NCI-H2227 (cell line): ENCODE results near the gene PLXDC2.
"Not testable (repeated sequence)": the region's sequence is repeated elsewhere in the genome, so short reads cannot be mapped to it uniquely, and the experiment has no call there.

Experiments used
- DNase-seq: peaks from one replicate; lab custom pipeline; 2025; ENCODE audit not compliant: unreplicated experiment; lab: John Stamatoyannopoulos, UW

Gene PLXDC2

DNA sequence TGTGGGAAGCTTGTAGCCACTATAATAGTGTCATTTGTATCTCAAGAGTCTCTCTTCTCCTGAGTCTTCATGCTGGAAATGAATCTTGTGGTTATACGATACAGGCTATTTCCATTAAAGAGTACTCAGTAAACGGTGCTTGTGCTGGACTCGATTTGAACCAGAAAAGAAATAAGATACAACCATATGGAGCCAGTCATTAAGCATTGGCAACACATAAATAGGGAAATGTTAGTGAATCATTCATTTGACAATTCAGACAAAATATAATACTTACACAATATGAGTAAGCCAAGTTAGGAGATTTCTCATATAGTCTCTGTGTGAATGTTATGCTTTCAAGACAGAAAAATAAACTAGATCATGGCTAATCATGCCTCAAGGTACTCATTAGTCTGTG, 356.8 kb downstream of the PLXDC2 start:
- DNase-seq: no peak

DNA sequence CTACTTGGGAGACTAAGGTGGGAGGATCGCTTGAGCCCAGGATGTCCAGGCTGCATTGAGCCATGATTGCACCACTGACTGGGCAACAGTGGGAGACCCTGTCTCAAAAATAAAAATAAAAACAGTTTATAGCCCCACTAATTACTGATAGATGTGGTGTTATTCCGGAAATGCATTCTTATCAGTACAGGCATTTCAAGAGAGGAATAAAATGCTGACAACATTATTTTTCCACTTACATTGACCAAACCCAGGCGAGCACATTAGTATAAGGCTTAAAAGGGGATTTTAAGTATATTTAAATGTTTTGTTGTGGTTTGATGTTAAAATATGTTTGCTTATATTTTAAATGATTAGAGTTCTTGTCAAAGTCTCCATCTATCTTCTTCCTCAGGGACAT, 359.5 kb downstream of the PLXDC2 start:
- no peak for DNase-seq

DNA sequence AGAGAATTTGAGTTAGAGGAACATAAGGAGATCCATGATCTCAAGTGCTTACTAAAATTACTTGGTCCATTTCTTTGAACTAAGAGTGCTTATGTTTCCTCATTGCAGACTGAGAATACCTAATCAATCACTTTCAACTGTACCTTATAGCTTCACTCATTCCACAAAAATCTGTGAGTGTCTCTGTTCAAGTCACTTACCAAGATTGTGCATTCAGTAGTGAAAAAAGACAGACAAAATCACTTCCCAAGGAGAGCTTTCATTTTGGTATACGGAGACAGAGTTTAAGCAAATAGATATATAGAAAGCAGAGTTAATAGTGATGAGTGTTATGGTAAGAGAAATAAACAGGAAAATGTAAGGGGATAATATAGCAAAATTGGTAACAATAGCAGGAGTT, 364.5 kb downstream of the PLXDC2 start:
- no peak for DNase-seq

DNA sequence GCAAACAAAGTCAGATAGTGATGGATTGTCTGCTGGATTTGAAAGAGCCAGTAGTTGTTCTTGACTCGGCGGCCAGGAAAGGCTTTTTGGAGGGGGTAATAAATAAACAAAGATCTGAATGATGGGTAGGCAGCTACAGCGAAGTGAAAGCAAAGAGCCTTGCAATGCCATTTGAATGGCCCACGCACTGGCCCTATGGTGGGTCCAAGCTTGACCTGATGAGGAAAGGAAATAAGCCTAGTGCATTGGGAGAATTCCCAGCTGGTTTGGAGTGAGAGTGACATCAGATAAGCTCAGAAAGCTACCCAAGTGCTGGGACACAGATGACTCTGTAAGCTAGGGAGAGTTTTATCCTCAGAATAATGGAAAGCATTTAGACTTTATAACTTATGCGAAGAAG, 365.2 kb downstream of the PLXDC2 start:
- DNase-seq: no peak

DNA sequence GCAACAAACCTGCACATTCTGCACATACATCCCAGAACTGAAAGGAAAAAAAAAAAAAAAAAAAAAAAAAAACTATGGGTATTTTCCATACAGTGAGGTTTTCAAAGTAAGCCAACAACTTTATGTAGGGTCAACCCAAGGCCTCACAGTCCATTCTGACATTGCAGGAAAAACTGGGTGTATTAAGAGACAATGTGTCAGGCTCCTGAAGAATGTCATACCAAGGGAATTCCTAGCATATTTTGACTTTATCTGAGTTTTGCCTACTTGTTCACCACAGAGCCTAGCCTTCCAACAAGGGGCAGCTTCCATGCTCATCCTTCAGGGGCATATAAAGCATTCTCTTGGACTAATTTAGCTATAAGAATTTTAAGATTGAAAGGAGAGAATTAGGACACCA, 368.9 kb downstream of the PLXDC2 start:
- no peak for DNase-seq

DNA sequence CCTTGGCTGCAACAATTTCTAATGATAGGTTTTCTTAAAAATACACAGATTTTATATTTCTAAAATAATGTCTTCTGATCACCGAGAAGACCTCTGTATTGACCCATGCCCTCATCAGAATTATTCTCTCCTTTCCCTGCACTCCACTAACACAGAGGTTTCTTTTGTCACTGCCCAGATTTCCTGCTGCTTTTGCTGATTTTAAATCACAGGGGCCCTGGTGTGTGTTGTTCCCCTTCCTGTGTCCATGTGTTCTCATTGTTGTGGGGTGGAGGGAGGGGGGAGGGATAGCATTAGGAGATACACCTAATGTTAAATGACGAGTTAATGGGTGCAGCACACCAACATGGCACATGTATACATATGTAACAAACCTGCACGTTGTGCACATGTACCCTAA, 375.2 kb downstream of the PLXDC2 start:
- not testable (repeated sequence) for DNase-seq

DNA sequence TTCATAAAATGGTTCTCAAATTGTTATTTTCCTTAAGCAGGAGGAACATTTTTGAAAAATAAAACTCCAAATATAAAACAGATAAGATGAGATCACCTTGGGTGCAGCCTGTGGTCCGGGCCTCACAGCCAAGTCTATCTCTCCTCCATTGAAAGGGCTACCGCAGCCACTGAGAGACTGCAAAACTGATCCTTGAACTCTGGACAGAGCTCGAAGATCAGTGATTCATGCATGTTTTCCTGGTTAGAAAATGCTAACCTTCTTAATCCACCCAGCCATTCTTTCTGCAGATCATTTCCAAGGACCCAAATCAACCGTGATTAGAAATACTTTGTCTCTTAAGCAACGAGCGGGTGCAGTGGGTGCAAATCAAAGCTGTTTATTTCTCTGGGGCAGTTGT, 378.8 kb downstream of the PLXDC2 start:
- no peak for DNase-seq

DNA sequence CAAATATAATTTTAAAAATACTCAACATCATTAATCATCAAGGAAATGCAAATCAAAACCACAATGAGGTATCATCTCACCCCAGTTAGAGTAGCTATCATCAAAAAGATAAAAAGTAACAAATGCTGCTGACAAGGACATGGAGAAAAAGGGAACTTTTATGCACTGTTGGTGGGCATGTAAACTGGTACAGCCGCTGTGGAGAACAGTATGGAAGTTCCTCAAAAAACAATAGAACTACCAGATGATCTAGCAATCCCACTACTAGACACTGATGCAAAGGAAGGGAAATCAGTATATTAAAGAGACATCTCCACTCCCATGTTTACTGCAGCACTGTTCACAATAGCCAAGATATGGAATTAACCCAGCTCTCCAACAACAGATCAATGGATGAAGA, 384.5 kb downstream of the PLXDC2 start:
- DNase-seq: no peak

DNA sequence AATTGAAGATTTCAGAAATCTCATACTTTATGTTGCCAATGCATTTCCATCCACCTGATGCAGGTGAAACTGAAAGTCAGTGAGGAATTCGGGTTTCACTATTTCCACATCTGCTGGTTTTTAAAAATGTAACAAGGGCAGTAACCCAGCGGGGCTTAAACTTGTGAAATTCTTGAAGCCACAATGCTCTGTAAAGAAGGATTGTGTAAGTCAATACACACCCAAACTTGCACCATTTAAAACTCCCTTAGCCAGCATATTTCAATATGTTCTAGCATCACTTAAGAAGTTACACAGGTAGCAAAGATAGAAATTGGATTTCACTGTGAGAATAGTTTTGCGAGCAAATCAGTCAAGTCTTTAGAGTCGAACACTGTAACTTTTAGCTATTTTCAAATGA, 386.1 kb downstream of the PLXDC2 start:
- no peak for DNase-seq

DNA sequence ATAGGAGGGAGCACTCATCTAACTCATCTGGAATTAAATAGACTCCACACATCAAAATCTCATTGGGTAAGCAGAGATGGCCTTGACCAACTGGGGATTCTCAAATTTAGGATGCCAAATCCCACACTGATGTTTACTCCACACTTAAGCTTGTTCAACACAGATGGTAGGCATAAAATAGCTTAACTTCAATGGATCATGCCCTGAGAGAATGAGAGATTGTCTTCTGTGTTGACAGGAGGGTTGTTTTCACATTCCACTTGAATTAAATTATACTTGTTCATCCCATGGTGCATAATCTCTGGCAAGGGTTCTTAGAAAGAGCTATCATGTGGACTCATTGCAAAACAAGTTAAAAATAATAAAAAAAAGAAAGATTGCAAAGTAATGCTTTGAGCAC, 391.4 kb downstream of the PLXDC2 start:
- no peak for DNase-seq

DNA sequence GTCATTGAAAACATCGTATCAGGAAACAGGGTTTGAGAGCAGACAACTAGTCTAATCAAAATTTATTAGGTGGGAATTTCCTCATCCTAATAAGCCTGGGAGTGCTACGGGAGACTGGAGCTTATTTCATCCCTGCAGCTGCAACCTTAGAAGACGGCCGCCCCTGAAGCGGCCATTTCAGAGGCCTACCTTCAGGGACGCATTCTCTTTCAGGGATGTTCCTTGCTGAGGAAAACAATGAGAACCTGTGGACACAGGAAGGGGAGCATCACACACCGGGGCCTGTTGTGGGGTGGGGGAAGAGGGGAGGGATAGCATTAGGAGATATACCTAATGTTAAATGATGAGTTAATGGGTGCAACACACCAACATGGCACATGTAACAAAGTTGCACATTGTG, 392.9 kb downstream of the PLXDC2 start:
- not testable (repeated sequence) for DNase-seq

DNA sequence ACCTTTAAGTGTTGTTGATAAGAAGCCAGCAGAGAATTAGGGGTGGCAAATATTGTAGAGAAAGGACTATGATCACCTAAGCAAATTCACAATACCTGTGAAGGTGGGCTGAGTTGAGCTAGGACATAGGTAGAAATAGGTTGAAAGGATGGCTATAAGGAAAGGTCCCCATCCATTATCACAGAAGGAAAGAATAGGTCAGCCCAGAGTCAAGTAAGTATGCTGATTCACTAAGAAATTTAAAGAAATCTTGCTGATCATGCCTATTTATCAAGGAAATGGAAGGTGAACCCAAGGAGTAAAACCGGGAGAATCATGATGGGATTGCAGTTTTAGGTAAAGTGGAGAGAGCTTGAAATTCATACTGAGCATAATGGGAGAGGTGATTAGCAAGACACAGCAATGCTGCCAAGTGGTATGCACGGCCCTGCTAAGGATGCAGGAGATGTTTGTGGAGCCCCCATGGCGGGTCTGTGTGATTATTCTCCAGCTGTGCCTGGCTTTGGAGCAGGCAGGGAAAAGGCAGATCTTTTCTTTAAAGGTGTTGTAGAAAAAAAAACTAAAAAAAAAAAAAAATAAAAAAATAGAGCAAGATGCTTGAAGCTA, 399.4 kb downstream of the PLXDC2 start:
- no peak for DNase-seq

DNA sequence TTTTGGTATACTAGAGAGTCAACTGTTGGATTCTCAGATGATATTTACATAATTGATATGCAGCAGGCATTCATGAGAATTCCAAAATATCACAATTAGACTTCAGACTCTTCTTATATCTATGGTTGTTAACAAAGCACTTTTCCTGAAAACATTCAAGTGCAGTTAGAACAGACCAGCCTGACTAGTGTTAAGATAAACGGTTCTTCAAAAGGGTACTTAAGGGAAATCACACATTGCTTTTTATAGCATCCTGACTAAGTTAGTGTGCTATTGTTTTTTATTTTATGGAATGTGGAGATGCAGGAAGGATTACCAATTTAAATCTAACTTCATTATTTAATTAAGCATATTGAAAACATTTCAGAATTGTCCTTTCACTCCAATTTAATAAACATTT, 405.1 kb downstream of the PLXDC2 start:
- DNase-seq: no peak

DNA sequence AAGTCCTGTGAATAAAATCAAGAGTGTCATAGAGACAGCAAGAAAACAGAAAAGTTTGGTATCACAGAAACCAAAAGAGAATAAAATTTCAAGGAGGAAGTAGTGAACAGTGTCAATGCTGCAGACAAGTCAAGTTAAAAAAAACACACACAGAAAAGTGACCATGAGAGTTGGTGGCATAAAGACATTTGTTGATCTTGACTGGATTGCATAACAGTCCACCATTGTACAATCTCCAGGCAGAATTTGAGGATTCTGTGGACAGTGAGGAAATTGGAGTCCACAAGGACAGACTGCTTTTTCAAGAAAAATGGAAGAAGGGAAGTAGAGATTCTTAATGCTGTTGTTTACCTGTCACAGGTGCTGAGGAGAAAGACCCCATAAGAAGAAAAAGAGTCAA, 412.5 kb downstream of the PLXDC2 start:
- no peak for DNase-seq

DNA sequence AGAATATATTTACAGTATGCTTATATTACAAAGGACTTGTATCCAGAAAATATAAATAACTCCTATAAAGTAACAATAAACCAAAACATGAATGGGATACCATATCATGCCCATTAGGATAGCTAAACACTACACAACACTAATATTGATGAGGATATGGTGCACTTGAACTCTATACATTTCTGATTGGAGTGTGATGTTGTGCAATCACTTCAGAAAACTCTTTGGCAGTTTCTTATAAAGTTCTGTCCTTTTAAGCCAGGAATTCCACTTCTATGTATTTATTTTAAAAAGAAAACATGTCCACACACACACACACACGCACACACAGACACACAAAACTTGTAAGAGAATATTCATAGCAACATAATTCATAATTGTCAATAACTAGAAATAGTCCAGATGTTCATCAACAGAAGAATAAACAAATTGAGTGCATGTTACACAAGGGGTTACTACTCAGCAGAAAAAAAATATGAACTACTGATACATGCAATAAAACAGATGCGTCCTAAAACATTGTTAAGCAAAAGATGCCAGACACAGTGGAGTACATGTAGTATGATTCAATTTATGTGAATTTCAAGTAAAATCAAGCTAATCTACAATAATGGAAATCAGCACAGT, 416.0 kb downstream of the PLXDC2 start:
- no peak for DNase-seq

DNA sequence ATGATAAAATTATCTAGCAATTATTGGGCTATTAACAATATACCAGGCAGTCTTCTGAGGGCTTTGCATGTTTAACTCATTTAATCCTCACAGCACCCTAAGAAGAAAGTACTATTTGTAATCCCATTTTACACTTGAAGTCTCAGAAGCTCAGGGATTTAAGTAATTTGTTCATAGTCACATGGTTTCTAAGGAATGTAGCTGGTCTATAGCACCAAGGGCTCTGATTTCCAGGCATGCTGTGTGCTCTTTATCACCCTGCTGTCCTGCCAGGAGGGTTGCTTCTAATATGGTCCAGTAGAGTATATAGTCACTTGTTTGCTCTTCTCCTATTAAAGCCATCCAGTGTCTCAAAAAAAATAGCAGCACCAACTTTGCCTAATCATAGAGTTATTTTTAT, 417.2 kb downstream of the PLXDC2 start:
- DNase-seq: no peak

DNA sequence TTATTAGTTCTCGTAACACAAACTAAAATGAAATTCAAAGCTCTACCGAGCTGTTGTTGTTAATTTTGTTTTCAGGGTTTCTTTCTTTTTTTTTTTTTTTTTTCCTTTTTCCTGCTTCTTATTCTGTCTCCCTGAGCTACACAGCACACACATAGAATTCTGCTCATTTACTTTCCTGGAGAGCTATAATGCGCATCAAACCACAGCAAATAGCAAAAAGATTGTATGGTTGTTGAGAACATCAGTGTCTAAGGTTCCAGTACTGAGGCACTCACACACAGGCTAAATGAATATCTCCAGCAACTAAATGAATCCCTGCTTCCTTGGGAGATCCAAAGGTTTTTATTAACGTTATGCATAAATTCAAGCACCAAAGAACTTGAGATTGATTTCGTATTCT, 418.3 kb downstream of the PLXDC2 start:
- no peak for DNase-seq

DNA sequence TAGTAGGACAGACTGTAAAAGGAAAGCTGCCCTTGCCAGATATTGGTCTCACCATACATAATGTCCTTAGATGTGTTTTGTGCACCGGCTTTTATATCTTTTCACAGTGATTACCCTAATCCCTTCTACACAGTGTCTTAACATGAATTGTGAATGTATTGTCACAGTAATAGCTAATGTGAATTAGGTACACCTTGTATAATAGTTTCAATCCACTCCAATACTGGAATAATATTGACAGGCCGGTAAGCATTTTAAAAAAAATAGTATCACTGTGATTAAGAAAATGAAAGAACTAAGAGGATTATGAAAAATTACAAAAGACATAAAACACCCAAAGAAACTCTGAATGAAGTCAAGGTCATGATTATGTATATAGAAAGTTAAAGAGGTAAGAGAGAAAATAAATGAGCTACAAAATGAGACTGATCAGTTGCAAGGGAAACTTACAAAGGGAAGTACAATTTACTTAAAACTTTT, 420.9 kb downstream of the PLXDC2 start:
- no peak for DNase-seq

DNA sequence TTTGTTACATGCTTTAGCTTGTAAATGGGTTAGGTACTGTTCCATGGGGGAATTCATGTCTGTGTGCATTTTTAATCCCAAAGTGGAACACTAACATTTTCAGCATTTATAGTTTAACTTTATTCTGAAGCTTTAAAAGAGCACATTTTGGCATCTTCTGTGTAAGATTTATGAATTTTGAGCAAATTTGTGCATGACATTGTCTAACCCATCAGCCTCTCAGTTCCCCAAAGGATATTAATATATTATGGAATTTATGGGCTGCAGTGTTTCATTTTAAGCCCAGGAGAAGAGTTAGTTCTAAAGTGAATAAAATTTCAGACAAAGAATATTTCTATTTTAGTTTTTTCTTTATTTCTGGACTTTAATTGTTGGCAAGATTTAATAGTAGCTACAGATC, 421.4 kb downstream of the PLXDC2 start:
- DNase-seq: no peak

DNA sequence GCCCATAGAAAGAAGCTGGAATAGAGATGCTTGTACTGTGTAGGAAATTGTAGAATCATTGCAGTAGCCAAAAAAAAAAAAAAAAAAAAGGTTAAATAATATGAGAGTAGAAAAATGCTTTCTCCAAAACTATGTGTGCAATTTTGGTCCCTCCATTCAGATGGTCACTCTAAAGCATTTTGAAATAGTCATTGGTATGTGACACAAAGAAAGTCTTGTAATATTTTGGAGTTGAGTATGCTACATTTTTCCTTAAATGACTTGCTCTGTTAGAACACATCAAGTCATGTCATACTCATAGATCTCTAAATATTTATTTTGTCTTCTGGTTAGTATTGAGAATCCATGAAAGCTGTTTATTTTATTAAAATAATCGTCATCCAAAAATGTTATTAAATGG, 424.4 kb downstream of the PLXDC2 start:
- DNase-seq: no peak

DNA sequence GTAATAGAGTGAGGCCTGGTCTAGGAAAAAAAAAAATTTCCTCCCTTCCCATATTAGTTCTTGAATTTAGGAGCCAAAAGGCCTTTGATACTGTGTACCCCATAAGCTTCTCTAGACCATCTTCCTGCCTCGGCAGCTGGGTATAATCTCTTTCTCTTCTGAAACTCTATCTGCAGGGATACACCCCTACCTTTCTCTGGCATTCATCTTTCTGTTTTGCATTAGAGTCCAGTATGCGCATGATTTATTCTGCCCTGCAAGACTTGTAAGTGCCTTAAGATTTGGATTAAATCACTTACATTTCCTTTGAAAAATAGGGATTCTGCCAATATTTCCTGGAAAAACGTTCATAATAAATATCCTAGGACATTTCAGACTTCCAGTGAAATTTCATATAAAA, 431.2 kb downstream of the PLXDC2 start:
- DNase-seq: no peak

DNA sequence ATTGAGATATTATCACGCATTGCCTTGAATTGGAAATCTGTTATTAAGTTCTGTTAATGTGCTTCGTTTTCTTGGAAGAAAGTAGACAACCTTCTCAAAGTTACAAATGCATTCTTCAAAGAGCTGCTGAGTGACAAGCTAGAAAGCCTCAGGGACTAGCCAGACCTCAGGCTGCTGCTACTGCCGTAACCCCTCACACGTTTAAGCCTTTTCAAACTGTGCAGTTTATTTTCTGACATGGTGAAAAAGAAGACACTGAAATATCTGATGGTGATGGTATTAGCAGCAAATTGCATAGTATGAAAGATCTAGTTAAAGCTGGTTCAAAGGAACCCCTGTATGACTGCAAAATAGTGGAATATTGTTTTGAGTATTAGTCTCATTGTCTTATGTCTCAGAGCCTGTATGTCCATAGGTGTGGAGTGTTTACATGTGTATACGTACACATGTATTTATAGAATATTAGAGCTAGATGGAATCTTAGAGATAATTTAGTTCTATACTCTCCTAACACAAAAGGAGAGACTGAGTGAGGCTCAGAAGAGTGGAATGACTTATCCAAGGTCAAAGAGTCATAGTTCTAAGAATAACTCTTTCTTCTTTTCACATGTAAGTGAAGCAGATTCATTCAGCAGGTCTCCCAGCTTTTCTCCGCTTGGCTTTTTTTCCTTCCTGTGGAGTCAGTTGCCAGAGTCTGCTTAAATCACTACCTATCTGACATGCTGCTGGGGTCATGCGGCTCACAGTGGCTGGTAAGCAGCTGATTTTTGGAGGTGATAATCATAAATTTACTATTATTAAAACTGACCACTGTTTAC, 431.9 kb downstream of the PLXDC2 start:
- no peak for DNase-seq
